HCT116 (cell line): ENCODE measurements around the gene HPS1.

Experiments
- CBX3 ChIP-seq: IDR thresholded peaks from 2 replicates; pipeline ENCODE4 v1.6.1; 2012; ENCODE audit warnings: low read depth
- EZH2 ChIP-seq: fragments of 200-600 bp; sonication (generic); IDR thresholded peaks from 2 replicates; pipeline ENCODE4 v1.6.1; 2017; ENCODE audit warnings: antibody characterized with exemption, mixed run types
- FOSL1 ChIP-seq: IDR thresholded peaks from 2 replicates; pipeline ENCODE4 v1.6.1; 2012; ENCODE audit warnings: low read depth
- POLR2A ChIP-seq: IDR thresholded peaks from 2 replicates; pipeline ENCODE4 v1.7.0; 2011; ENCODE audit warnings: borderline replicate concordance; ENCODE audit not compliant: insufficient read depth, insufficient read length; ENCODE audit errors: extremely low read depth
- POLR2AphosphoS5 ChIP-seq: IDR thresholded peaks from 2 replicates; pipeline ENCODE4 v1.6.1; 2011; ENCODE audit warnings: mild to moderate bottlenecking, low read depth, low read length, moderate library complexity
- RAD21 ChIP-seq: IDR thresholded peaks from 2 replicates; pipeline ENCODE4 v1.6.1; 2012; ENCODE audit warnings: low read depth, mild to moderate bottlenecking
- SIN3A ChIP-seq: IDR thresholded peaks from 2 replicates; pipeline ENCODE4 v1.6.1; 2012; ENCODE audit warnings: low read depth
- TCF7L2 ChIP-seq: IDR thresholded peaks from 2 replicates; pipeline ENCODE4 v1.7.0; 2011; ENCODE audit warnings: borderline replicate concordance, inconsistent platforms; ENCODE audit not compliant: insufficient read depth, insufficient read length; ENCODE audit errors: extremely low read depth
- ZFX ChIP-seq: fragments of 450-650 bp; IDR thresholded peaks from 2 replicates; pipeline ENCODE4 v1.6.1; 2017
- TF ChIP-seq, protein P1 (sequence below), 3 experiments: fragments of 200-600 bp in 1 of 3; sonication (generic) in 1 of 3; IDR thresholded peaks in 2 of 3; conservative IDR thresholded peaks in 1 of 3; 2 replicates each; pipeline ENCODE4 v1.5.1; 2012 to 2017; ENCODE audit warnings: low read depth in 2 of 3, low read length in 2 of 3, antibody characterized with exemption in 1 of 3, borderline replicate concordance in 1 of 3, control low read depth in 1 of 3, mild to moderate bottlenecking in 1 of 3, mixed read lengths in 1 of 3, mixed run types in 1 of 3, moderate library complexity in 1 of 3; ENCODE audit not compliant: insufficient read depth in 1 of 3
- TF ChIP-seq, protein P2 (sequence below): IDR thresholded peaks from 2 replicates; pipeline ENCODE4 v1.6.1; 2012
- TF ChIP-seq, protein P3 (sequence below): IDR thresholded peaks from 2 replicates; pipeline ENCODE4 v1.6.1; 2012; ENCODE audit warnings: low read depth

DNA sequence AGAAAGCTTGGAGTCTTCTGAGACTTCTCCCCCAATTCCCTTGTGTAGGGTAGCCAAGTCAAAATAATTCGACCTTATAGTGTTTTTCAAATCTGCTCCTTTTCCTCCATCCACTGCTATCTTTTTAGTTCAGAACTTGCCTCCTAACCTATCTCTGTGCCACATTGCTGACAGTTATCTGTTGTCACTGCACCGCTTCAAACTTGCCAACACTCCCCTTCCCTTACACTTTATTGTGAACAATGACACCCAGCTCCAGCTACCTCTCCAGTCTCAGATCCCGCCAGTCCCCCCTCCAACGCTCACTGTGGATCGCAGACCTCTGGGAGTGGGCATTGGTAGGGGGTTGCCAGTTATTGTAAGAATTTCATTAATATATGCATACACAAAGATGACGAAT lies 16.3 kb upstream of the HPS1 start:
- TF ChIP-seq, protein P1, sequence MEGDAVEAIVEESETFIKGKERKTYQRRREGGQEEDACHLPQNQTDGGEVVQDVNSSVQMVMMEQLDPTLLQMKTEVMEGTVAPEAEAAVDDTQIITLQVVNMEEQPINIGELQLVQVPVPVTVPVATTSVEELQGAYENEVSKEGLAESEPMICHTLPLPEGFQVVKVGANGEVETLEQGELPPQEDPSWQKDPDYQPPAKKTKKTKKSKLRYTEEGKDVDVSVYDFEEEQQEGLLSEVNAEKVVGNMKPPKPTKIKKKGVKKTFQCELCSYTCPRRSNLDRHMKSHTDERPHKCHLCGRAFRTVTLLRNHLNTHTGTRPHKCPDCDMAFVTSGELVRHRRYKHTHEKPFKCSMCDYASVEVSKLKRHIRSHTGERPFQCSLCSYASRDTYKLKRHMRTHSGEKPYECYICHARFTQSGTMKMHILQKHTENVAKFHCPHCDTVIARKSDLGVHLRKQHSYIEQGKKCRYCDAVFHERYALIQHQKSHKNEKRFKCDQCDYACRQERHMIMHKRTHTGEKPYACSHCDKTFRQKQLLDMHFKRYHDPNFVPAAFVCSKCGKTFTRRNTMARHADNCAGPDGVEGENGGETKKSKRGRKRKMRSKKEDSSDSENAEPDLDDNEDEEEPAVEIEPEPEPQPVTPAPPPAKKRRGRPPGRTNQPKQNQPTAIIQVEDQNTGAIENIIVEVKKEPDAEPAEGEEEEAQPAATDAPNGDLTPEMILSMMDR (IDR thresholded peaks at IDR 0.05 in 2 of 3, conservative IDR thresholded peaks at IDR 0.05 in 1 of 3; ENCODE audit: borderline replicate concordance in 1 of 3, insufficient read depth in 1 of 3, low read depth in 2 of 3, low read length in 2 of 3): no peak
- TF ChIP-seq CBX3 (no peak), EZH2 (no peak), SIN3A (no peak), POLR2AphosphoS5 (no peak), POLR2A (no peak), ZFX (no peak), FOSL1 (no peak), RAD21 (no peak), TCF7L2 (no peak)
- TF ChIP-seq, protein P2, sequence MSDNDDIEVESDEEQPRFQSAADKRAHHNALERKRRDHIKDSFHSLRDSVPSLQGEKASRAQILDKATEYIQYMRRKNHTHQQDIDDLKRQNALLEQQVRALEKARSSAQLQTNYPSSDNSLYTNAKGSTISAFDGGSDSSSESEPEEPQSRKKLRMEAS: no peak
- TF ChIP-seq, protein P3, sequence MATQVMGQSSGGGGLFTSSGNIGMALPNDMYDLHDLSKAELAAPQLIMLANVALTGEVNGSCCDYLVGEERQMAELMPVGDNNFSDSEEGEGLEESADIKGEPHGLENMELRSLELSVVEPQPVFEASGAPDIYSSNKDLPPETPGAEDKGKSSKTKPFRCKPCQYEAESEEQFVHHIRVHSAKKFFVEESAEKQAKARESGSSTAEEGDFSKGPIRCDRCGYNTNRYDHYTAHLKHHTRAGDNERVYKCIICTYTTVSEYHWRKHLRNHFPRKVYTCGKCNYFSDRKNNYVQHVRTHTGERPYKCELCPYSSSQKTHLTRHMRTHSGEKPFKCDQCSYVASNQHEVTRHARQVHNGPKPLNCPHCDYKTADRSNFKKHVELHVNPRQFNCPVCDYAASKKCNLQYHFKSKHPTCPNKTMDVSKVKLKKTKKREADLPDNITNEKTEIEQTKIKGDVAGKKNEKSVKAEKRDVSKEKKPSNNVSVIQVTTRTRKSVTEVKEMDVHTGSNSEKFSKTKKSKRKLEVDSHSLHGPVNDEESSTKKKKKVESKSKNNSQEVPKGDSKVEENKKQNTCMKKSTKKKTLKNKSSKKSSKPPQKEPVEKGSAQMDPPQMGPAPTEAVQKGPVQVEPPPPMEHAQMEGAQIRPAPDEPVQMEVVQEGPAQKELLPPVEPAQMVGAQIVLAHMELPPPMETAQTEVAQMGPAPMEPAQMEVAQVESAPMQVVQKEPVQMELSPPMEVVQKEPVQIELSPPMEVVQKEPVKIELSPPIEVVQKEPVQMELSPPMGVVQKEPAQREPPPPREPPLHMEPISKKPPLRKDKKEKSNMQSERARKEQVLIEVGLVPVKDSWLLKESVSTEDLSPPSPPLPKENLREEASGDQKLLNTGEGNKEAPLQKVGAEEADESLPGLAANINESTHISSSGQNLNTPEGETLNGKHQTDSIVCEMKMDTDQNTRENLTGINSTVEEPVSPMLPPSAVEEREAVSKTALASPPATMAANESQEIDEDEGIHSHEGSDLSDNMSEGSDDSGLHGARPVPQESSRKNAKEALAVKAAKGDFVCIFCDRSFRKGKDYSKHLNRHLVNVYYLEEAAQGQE: no peak
